Measurements from ENCODE around the gene ELL.

GRCh38 chr19:18465964-18466339, 55.9 kb downstream of the ELL start:
- TF ChIP-seq TAF1 (IDR thresholded peaks at IDR 0.05; ENCODE audit: low read depth) (no peak), SMC3 (conservative IDR thresholded peaks at IDR 0.05; ENCODE audit: poor library complexity) (no peak), RAD21 (conservative IDR thresholded peaks at IDR 0.05) (no peak), EP300 (conservative IDR thresholded peaks at IDR 0.05; ENCODE audit: poor library complexity, severe bottlenecking) (no peak), CTCF (IDR thresholded peaks at IDR 0.05; ENCODE audit: poor library complexity, severe bottlenecking) (no peak)
